Hepatic stellate cell (primary cell): ENCODE measurements around the gene PLCB1.

Source experiments
- DNase-seq: peaks from one replicate; pipeline ENCODE4 v3.0.0; 2011; ENCODE audit warnings: low spot score

The PLCB1 gene

DNA sequence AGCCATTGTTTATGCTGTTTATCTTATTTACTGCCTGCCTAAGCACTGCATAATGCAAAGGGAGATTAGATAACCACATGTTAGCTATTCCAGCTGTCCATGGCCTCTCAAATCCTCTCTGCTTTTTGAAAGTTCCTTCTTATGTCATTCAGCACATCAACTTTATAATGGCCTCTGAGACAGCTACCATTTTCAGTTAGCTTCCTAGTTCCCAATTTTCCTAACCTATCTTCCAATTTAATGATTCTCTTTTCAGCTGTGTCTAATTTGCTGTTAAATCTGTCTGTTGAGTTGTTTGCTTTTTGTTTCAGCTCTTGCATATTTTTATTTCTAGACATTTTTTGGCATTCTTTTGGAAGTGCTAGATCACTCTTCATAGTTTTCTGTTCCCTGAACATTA is 763.4 kb downstream of the PLCB1 start:
- DNase-seq, result no peak

DNA sequence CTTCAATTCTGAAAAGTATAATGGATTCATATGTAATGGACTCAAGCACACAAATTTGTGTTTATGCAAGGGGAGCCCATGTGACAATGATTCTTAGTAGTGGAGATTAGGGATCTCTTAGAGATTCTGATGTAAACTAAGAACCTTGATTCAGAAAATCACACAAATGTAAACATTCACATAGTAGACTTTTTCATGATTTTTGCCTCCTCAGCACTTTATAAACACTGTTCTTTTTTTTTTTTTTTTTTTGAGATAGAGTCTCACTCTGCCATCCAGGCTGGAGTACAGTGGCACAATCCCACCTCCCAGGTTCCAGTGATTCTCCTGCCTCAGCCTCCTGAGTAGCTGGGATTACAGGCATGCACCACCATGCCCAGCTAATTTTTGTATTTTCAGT is 766.8 kb downstream of the PLCB1 start:
- no peak for DNase-seq

DNA sequence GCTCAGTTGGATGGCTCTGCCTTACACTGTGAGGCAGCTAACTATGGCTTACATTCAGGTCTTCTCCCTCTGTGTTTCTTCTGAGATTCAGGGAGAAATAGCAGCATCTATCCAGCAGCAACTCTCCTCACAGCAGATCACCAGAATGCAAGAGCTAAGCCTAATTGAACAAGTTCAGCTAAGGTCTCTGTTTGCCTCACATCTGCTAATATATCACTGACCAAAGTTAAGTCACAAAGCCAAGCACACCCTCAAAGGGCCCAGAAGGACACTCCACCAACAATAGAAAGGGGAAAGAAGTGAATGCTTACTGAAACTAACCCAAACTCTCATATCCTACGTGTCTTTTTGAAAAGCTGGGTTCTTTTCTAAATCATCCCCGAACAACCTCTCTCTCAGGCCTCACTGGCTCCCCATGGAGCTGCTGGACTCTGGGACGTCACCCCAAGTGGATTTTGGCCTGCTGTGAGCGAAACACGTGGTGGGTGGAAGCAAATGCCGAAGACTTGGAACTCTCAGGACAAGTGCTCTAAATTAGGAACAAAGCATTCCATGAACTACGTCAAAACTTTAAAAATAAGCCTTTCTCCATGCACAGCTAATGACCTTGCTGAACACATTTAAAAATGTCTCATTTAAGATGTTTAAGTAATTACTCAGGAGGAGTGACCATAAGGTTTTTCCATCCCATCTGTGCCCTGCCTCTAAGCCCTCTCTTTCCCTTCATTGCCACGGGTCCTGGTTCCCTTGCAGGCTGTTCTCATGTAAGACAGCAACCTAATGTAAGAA is 769.4 kb downstream of the PLCB1 start:
- DNase-seq, result no peak

DNA sequence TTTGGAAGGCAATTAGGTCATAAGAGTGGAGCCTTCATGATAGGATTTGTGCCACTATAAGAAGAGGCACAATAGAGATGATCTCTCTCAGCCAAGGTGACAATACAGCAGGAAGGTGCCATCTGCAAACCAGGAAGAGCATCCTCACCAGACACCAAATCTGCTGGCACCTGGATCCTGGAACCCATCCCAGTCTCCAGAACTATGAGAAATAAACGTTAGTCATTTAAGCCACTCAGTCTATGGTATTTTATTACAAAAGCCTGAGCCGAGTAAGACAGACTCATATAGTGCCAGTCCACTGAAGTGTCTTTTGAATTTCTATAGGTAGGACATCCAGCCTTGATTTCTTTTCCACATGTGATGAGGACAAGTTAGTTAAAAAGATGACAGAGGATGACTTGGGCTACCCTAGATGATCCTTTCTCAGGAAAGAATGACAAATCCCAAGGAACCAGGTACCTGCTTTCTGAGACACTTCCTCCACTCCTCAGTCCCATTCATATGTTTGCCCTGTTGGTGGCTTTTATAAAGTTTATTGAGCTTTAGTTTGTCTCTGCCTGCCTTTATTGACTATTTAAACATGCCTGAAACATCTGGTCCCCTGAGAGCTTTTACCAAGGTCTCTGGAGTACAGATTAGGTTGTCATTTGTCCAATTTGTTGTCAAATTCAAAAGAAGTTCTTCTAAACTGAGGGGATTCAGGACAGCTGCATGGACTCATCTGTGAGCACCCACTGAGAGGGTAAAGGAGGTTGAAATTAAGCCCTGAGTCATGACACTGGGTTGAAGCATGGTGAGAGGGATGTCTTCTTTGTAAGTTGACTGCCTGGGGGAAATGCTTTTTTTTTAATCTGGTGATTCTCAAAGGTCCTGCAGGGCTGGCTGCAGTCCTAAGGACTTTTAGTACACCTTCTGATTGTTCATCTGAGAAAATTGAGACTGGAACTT is 771.9 kb downstream of the PLCB1 start:
- no peak for DNase-seq

DNA sequence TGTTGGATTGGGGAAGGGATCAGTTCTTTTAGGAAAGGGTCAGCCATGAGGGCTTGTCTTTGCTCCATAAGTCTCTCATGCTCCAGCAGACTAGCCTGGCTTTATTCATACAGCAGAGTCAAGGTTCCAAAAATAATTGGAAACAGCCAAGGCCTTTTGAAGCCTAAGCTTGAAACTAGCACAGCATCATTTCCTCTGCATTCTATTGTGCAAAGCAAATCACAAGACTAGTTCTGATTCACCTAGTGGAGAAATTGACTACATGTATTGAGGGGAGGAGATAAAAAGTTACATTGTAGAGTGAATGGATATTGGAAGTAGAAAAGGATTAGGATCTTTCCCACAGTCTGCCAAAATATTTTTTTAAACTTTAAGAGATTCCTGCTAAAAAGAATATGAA is 777.5 kb downstream of the PLCB1 start:
- DNase-seq, result no peak

DNA sequence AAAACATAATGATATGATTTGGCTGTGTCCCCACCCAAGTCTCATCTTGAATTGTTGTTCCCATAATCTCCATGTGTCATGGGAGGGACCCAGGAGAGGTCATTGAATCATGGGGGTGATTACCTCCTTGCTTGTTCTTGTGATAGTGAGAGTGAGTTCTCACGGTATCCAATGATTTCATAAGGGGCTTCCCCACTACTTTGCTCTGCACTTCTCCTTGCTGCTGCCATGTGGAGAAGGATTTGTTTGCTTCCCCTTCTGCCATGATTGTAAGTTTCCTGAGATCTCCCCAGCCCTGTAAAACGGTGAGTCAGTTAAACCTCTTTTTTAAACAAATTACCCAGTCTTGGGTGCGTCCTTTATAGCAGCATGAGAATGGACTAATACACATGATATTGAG is 780.0 kb downstream of the PLCB1 start:
- no peak for DNase-seq

DNA sequence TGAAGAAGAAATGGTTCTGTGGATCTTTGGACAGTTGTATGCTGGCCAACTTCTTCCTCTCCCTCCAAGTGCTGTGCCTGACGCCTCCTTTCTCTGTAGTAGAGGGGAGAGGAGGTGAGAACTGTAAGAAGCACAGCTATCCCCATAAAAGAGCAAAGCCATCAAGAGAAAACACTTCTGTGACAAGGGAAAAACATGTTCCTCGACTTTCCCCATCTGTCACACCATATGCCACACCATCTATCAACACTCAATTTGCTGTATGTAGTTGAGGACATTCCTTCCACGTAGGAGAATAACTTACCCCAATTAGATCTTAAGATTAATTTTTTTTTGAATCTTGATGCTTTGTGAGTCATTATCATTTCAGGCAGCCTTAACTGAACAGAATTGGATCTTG is 780.7 kb downstream of the PLCB1 start:
- no peak for DNase-seq

DNA sequence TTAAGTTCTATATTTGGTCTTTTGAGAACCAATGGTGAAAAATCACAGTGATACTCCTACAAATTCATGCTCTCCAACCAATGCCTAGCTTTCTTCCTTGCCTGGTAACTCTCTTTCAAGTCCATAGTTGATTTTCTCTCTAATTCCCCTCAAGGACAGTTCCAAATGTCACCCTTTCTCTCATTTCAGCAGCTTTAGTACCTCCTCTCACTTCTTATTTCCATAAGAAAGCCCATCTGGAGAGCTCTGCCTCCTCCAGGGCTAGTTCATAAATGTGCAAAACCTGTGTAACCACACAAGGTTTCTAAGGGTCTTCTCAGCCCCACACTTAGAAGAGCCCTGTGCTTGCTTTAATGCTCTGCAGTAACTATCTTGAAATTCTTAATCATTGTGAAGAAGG is 781.4 kb downstream of the PLCB1 start:
- DNase-seq, result no peak

DNA sequence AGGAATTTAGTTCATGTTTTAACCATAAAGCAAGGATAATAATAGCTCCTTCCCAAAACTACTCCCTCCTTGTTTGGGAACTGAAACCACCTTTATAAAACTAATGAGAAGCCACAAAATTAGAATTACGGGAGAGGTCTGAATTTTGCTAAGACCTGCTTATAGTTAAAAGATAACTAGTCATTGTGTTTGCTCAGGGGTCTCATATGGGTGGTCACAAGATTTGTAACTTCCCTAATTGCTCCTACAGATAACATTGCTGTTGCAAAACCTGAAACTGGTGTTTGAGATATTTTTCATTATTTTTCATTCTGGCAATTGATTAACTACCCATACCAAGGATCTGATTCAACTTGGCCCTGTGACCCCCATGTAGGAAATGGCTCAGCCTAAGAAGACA is 782.4 kb downstream of the PLCB1 start:
- DNase-seq, result no peak

DNA sequence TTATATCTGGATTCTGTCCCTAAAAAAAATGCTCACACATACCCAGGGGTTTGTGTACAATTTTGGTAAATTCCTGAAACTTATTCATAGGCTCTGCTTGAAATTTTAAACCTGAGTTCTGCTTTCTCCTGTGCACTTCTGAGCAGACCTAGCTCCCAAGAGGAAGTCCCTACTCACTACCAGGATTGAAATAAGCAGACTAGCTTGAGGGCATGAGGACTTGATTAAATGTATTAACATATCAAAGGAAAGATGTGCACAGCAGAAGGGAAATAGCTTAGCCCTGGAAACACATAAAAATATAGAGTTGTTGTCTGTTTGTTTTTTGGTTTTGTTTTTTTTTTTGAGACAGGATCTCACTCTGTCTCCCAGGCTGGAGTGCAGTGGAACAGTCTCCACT is 785.0 kb downstream of the PLCB1 start:
- DNase-seq, result no peak

DNA sequence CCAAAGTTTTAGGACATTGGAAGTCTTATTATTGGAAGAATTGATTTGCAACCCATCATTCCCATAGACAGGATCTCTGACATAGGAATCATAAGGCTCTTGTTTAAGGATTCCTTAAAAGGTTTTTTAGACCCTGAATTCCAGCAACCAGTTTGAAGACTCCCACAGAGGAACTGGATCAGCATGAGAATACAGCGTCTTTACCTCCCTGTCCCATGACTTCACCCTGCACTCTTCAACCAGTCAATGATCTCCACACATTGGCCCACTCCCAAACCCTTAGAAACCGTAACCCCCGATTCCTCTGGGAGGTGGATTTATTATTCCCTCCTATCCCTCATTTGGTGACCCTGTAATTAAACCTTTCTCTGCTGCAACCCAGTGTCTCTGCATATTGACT is 786.1 kb downstream of the PLCB1 start:
- DNase-seq, result no peak

DNA sequence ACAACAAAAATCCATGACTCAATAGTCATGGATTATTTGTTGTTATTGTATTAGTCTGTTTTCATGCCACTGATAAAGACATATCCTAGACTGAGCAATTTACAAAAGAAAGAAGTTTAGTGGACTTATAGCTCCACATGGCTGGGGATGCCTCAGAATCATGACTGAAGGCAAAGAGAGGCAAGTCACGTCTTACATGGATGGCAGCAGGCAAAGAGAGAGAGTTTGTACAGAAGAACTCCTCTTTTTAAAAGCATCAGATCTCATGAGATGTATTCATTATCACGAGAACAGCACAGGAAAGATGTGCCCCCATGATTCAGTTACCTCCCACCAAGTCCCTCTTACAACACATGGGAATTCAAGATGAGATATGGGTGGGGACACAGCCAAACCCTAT is 792.5 kb downstream of the PLCB1 start:
- DNase-seq, result no peak

DNA sequence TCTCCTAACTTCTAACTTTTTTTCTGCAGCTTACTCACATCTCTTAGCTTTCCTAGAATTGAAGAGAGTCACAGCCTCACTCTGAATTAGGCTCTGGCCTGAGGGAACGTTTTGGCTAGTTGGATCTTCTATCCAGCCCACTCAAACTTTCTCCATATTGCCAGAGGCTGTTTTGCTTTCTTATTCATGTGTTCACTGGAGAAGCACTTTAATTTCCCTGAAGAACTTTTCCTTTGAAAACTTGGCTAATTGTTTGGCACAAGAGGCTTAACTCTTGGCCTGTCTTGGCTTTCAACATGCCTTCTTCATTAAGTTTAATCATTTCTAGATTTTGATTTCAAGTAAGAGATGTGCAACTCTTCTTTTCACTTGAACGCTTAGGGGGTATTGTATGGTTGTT is 798.7 kb downstream of the PLCB1 start:
- DNase-seq, result no peak

DNA sequence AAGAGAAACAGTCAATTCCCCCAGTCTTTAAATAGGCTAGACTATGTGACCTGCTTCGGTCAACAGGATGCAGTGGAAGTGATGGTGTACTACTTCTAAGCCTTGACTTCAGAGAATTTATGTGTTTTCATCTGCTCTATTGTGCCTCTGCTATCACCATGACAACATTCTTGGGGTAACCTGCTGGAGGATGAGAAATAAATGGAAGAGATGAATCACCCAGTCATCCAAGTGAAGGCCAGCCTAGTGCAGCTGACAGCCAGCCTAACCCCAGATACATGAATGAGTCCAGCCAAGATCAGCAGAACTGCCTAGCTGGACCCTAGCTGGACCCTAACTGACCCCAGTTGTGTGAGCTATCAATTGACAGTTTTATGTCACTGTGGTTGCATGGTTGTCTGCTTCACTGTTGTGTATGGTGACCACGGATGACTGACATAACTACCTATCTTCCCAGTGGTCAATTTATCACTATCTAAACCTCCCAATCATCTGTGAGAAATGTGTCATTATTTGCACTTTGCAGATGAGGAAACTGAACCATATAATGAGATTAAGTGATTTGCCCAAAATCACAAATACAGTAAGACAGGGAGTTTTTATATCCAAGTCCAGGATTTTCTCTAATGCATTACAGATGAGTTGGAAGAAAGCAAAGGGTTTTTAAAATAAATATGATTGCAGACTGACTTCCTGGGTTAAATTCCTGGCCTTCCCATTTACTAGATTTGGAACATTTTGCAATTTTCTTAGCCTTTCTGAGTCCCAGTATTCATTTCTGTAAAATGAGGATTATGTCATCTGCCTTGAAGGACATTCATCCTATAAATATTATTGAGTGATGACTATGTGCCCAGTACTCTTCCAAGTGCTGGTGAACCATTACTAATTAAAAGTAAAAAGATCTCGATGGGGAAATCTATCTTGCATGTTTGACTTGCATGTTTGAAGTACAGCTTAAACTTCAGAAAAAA is 800.4 kb downstream of the PLCB1 start:
- peak; percentile 71 for DNase-seq

DNA sequence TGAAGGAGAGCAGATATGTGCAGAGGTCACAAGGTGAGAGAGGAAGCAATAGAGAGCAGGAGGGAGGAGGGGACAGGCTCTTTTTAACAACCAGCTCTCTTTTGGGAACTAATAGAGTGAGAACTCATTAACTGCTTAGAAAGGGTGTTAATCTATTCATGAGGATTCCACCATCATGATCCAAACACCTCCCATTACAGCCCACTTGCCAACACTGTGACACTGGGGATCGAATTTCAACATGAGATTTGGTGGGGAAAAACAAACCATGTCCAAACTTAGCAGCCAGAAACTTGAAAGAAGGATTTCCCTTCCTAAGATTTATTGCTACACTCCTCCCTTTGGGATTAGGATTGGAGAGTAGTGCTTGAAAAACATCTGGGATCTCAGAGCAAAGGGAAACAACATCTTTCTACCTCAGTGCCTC is 801.3 kb downstream of the PLCB1 start:
- no peak for DNase-seq

DNA sequence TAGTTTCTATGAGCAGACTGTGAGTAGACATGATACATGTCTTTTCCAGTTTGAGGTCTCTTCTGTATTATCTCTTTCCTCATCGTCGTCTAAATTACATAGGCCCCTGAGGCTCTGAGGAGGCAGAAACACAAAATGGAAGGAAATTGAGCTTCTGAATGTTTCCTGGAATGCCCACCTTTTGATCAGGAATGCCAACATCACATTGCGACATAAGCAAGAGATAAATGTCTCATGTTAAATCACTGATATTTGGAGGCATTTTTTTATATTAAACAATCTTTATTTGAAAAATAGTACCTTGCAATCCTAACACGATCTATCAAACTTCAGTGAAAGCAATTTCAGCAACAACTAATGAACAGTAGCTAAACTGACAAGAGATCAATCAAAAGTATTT is 802.3 kb downstream of the PLCB1 start:
- DNase-seq, result no peak
